NCI-H2196 treated with DMSO at 0.1 percent for 48 hours (cell line): ENCODE results near the gene ST6GALNAC6.
"Not testable (repeated sequence)": the region's sequence is repeated elsewhere in the genome, so short reads cannot be mapped to it uniquely, and the experiment has no call there.

Experiments
- DNase-seq: peaks from one replicate; lab custom pipeline; 2025; ENCODE audit not compliant: unreplicated experiment; lab: John Stamatoyannopoulos, UW

The ST6GALNAC6 gene

DNA sequence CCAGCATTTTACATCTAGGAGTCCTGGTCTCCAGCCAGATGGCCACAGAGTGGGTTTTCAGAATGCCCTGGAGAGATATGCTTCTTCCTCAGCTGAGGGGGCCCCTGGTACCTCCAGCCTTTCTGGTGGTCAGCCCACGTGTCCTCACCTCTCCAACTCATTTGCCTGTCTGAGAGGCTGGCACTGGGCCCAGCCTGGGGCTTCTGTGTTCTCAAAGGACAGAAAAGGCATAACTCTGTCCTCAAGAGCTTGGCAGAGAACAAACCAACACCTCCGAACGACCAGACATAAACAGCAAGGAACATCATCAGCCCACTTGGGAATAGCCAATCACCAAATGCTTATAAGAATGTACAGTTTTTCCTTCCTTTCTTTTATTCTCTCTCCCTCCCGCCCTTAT is 62.1 kb downstream of the ST6GALNAC6 start:
- DNase-seq: no peak

GRCh38 chr9:127836561-127836960 is 62.8 kb downstream of the ST6GALNAC6 start:
- not testable (repeated sequence) for DNase-seq

DNA sequence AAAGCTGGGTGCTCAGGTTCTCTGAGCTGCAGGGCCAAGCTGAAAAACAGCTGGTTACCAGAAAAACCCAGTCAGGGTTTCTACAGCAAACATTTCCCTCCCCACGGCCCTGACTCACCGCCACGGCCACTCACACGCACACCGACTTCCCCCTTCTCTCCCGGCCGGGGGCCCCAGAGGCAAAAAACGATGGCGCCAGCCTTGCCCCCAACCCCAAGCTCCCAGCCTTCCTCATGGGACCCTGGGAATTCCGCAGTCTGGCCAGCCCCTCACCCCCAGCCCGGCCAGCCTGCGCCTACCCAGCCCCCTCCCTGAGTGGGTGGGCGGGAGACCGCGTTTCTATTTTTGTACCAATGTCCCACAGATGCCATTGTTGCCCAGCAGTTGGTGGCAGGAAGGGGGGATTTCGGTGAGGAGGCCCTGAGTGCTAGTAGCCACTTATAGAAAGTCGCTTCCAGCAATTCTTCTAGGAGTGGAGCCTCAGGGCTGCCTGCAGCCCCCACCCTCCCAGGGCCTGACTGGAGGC is 63.3 kb downstream of the ST6GALNAC6 start:
- no peak for DNase-seq
